GM21825 (cell line): ENCODE data around the gene SYT8.

Experiments used
- ATAC-seq: cut with Tn5 transposase; IDR thresholded peaks from one replicate; pipeline ENCODE4 v1.9.1; 2021; ENCODE audit warnings: mild to moderate bottlenecking, moderate library complexity; ENCODE audit not compliant: unreplicated experiment

Gene SYT8

GRCh38 chr11:1817511-1817910, 17.3 kb upstream of the SYT8 start:
- ATAC-seq = no peak

- no peak for ATAC-seq
Measured at GRCh38 chr11:1819074-1819473, 15.7 kb upstream of the SYT8 start.

GRCh38 chr11:1820463-1821325, 14.1 kb upstream of the SYT8 start:
- ATAC-seq = no peak

GRCh38 chr11:1821562-1821961, 13.2 kb upstream of the SYT8 start:
- no peak for ATAC-seq

- ATAC-seq = no peak
Measured at GRCh38 chr11:1822648-1823375, 12.0 kb upstream of the SYT8 start.

GRCh38 chr11:1823376-1824220, 11.2 kb upstream of the SYT8 start:
- ATAC-seq = no peak

- ATAC-seq = no peak
Measured at GRCh38 chr11:1824221-1825038, 10.4 kb upstream of the SYT8 start.

- no peak for ATAC-seq
Measured at GRCh38 chr11:1825039-1825740, 9.6 kb upstream of the SYT8 start.

- no peak for ATAC-seq
Measured at GRCh38 chr11:1825785-1826451, 8.9 kb upstream of the SYT8 start.

- no peak for ATAC-seq
Measured at GRCh38 chr11:1826552-1827094, 8.2 kb upstream of the SYT8 start.

GRCh38 chr11:1827095-1827813, 7.5 kb upstream of the SYT8 start:
- ATAC-seq = no peak

GRCh38 chr11:1827931-1828330, 6.9 kb upstream of the SYT8 start:
- no peak for ATAC-seq

GRCh38 chr11:1828542-1828941, 6.2 kb upstream of the SYT8 start:
- ATAC-seq = no peak

GRCh38 chr11:1829039-1829820, 5.6 kb upstream of the SYT8 start:
- ATAC-seq = no peak

GRCh38 chr11:1830004-1830321, 4.8 kb upstream of the SYT8 start:
- ATAC-seq = no peak

GRCh38 chr11:1830322-1831223, 4.2 kb upstream of the SYT8 start:
- no peak for ATAC-seq
